PC-3 (cell line): Measurements from ENCODE around the gene CAMTA1. TPM values are rescaled to one million over a fixed set of nuclear protein-coding genes. Genes with fewer than 3 reads are reported as not detected.

Source experiments
- ATAC-seq: fragments of 200-7000 bp; cut with Tn5 transposase; 2 replicates; pipeline ENCODE4 v1.9.1; 2020; ENCODE audit warnings: mild to moderate bottlenecking, moderate library complexity
- BruUV-seq: library from RNA; stranded (reverse); fragments of 400-500 nt; replicated peaks from 2 replicates; lab custom pipeline; 2021; lab: Mats Ljungman, UMichigan
- CTCF ChIA-PET: fragments of 300-600 bp; sonication (Branson Sonifier 250); formaldehyde crosslinking; loops from one replicate; lab custom pipeline; 2022; ENCODE audit warnings: antibody characterized with exemption; lab: Charles Lee
- POLR2A ChIA-PET: fragments of 300-600 bp; sonication (Branson Sonifier 250); formaldehyde crosslinking; loops from one replicate; lab custom pipeline; 2022; ENCODE audit warnings: antibody characterized with exemption; ENCODE audit not compliant: unreplicated experiment; lab: Charles Lee
- DNase-seq: peaks from one replicate; pipeline ENCODE4 v3.0.0-alpha.2; 2015
- H2AFZ ChIP-seq: fragments of 300-600 bp; sonication (generic); 2 replicates; pipeline ENCODE4 v1.6.0; 2016; ENCODE audit warnings: antibody characterized with exemption, low read length
- H3F3A ChIP-seq: fragments of 300-600 bp; sonication (generic); one replicate; pipeline ENCODE4 v1.6.0; 2017; ENCODE audit warnings: antibody characterized with exemption, low read length, control low read depth, mild to moderate bottlenecking; ENCODE audit not compliant: unreplicated experiment
- H3K27ac ChIP-seq: fragments of 300-600 bp; sonication (generic); 2 replicates; pipeline ENCODE4 v1.5.1; 2016; ENCODE audit warnings: mild to moderate bottlenecking, low read length
- H3K27me3 ChIP-seq: fragments of 300-600 bp; sonication (generic); 2 replicates; pipeline ENCODE4 v1.6.1; 2016; ENCODE audit warnings: low read length, mixed read lengths
- H3K36me3 ChIP-seq: fragments of 300-600 bp; sonication (generic); 2 replicates; pipeline ENCODE4 v1.6.1; 2016; ENCODE audit warnings: low read depth, mixed run types, low read length, mixed read lengths
- H3K4me1 ChIP-seq: fragments of 300-600 bp; sonication (generic); 2 replicates; pipeline ENCODE4 v1.5.1; 2016; ENCODE audit warnings: low read length; ENCODE audit not compliant: insufficient read depth
- H3K4me2 ChIP-seq: fragments of 300-600 bp; sonication (generic); 2 replicates; pipeline ENCODE4 v1.6.0; 2016; ENCODE audit warnings: low read length
- H3K4me3 ChIP-seq: fragments of 300-600 bp; sonication (generic); 2 replicates; pipeline ENCODE4 v1.5.1; 2016; ENCODE audit warnings: mild to moderate bottlenecking, low read length, mixed read lengths
- H3K79me2 ChIP-seq: fragments of 300-600 bp; sonication (generic); 2 replicates; pipeline ENCODE4 v1.6.1; 2017; ENCODE audit warnings: low read length, mixed read lengths
- H3K9ac ChIP-seq: fragments of 300-600 bp; sonication (generic); 2 replicates; pipeline ENCODE4 v1.6.0; 2016; ENCODE audit warnings: mild to moderate bottlenecking, low read length
- H3K9me2 ChIP-seq: fragments of 300-600 bp; sonication (generic); replicated peaks from 2 replicates; pipeline ENCODE4 v1.6.1; 2016; ENCODE audit warnings: mixed run types, low read length, mixed read lengths
- H3K9me3 ChIP-seq: fragments of 300-600 bp; sonication (generic); 2 replicates; pipeline ENCODE4 v1.6.1; 2016; ENCODE audit warnings: low read length, mixed read lengths
- H4K20me1 ChIP-seq: fragments of 300-600 bp; sonication (generic); 2 replicates; pipeline ENCODE4 v1.6.1; 2016; ENCODE audit warnings: low read length, mixed read lengths
- EZH2 ChIP-seq: fragments of 300-600 bp; sonication (generic); IDR thresholded peaks from one replicate; pipeline ENCODE4 v1.6.1; 2017; ENCODE audit warnings: antibody characterized with exemption, mild to moderate bottlenecking, low read length; ENCODE audit not compliant: unreplicated experiment
- EZH2phosphoT487 ChIP-seq: fragments of 300-600 bp; sonication (generic); IDR thresholded peaks from 2 replicates; pipeline ENCODE4 v1.6.1; 2018; ENCODE audit warnings: mild to moderate bottlenecking, antibody characterized with exemption, low read length, borderline replicate concordance
- intact Hi-C: fragments of 100-400 bp; cut with micrococcal nuclease; formaldehyde crosslinking; loops from 2 replicates; pipeline ENCODE4 v1.9.0; 2023
- total RNA-seq: library from RNA; depleted of rRNA; stranded (reverse); fragments of >200 nt; gene quantifications from 2 replicates; pipeline ENCODE4 v1.2.3, GENCODE V29; 2014
- TF ChIP-seq, protein P1 (sequence below): fragments of 300-600 bp; sonication (generic); conservative IDR thresholded peaks from 2 replicates; pipeline ENCODE4 v1.5.1; 2017; ENCODE audit warnings: antibody characterized with exemption, low read depth, mild to moderate bottlenecking, low read length

Gene CAMTA1
- total RNA-seq, 1 experiment from 2014 or later = 40.8 TPM

DNA sequence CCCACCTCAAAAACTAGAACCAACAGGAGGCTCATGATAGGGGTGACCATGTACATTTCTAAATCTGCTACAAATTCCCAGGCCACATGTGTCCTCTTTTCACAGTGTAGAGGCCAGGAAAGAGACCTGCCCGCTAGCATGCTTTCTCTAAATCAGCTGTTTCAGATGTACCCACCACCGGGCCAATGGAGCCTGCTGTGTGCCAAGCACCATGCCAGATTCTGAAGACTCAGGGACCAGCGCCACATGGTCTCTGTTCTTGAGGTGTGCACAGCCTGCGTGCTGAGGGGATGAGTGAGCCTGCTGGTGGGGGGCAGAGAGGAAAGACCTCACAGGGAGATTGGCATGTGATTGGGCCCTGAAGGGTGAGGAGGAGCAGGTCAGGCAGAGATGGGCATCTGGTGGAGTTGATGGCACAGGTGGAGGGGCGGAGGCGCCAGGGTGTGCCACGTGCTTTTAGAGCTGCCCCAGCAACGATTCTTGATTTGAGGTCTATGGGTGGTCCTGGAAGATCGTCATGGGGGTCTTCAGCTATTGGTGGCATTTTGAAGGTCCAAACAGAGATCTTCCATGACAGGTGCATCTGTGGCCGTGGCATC lies 500.7 kb downstream of the CAMTA1 start:
- Histone ChIP-seq H4K20me1 (no peaks in the 10 kb centered on the region), H3K4me2 (no peak overlapping the region), H3F3A (no peaks in the 10 kb centered on the region), H3K79me2 (no peaks in the 10 kb centered on the region), H3K36me3 (no peaks in the 10 kb centered on the region), H2AFZ (no peak overlapping the region), H3K9me2 (no peaks in the 10 kb centered on the region), H3K27ac (no peak overlapping the region), H3K9ac (no peak overlapping the region), H3K27me3 (0 out of 2 replicates have a peak, but pooled peaks cover 4% of the 10 kb centered on the region), H3K4me3 (no peak overlapping the region), H3K9me3 (no peaks in the 10 kb centered on the region), H3K4me1 (no peaks in the 10 kb centered on the region)
- TF ChIP-seq EZH2 (no peak), EZH2phosphoT487 (no peak)
- TF ChIP-seq, protein P1, sequence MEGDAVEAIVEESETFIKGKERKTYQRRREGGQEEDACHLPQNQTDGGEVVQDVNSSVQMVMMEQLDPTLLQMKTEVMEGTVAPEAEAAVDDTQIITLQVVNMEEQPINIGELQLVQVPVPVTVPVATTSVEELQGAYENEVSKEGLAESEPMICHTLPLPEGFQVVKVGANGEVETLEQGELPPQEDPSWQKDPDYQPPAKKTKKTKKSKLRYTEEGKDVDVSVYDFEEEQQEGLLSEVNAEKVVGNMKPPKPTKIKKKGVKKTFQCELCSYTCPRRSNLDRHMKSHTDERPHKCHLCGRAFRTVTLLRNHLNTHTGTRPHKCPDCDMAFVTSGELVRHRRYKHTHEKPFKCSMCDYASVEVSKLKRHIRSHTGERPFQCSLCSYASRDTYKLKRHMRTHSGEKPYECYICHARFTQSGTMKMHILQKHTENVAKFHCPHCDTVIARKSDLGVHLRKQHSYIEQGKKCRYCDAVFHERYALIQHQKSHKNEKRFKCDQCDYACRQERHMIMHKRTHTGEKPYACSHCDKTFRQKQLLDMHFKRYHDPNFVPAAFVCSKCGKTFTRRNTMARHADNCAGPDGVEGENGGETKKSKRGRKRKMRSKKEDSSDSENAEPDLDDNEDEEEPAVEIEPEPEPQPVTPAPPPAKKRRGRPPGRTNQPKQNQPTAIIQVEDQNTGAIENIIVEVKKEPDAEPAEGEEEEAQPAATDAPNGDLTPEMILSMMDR = no peak
- DNase-seq = no peak
- no peak for ATAC-seq
- ChIA-PET CTCF (no interaction called here), POLR2A (no interaction called here)
- BruUV-seq = no TSS peak
- intact Hi-C loops = no loop called here

GRCh38 chr1:7287013-7287412 lies 501.8 kb downstream of the CAMTA1 start:
- Histone ChIP-seq H3K9me3 (no peaks in the 10 kb centered on the region), H3K79me2 (no peaks in the 10 kb centered on the region), H3K9me2 (no peaks in the 10 kb centered on the region), H3K27ac (no peak overlapping the region), H2AFZ (no peak overlapping the region), H3F3A (no peaks in the 10 kb centered on the region), H3K9ac (no peak overlapping the region), H3K4me2 (no peak overlapping the region), H3K36me3 (no peaks in the 10 kb centered on the region), H3K4me3 (no peak overlapping the region), H3K27me3 (peaks cover 4% of the 10 kb centered on the region; the same call in 1 of the 2 replicates), H4K20me1 (no peaks in the 10 kb centered on the region), H3K4me1 (no peaks in the 10 kb centered on the region)
- intact Hi-C loops = no loop called here
- CTCF ChIA-PET = no interaction called here
- POLR2A ChIA-PET = no interaction called here
- ATAC-seq (no peak), DNase-seq (no peak)
- BruUV-seq = no TSS peak
- TF ChIP-seq EZH2phosphoT487 (no peak), EZH2 (no peak)
- TF ChIP-seq, protein P1 = no peak

GRCh38 chr1:7288992-7289391 lies 503.7 kb downstream of the CAMTA1 start:
- Histone ChIP-seq H4K20me1 (no peaks in the 10 kb centered on the region), H3K9me2 (no peaks in the 10 kb centered on the region), H3K27me3 (peaks cover 20% of the 10 kb centered on the region), H3K9me3 (no peaks in the 10 kb centered on the region), H3K27ac (no peak overlapping the region), H3F3A (no peaks in the 10 kb centered on the region), H3K36me3 (no peaks in the 10 kb centered on the region), H3K4me2 (no peak overlapping the region), H3K9ac (no peak overlapping the region), H3K79me2 (no peaks in the 10 kb centered on the region), H2AFZ (no peak overlapping the region), H3K4me1 (no peaks in the 10 kb centered on the region), H3K4me3 (no peak overlapping the region)
- ChIA-PET CTCF (no interaction called here), POLR2A (no interaction called here)
- intact Hi-C loops = no loop called here
- DNase-seq = no peak
- TF ChIP-seq, protein P1 = no peak
- TF ChIP-seq EZH2 (no peak), EZH2phosphoT487 (no peak)
- BruUV-seq = no TSS peak
- ATAC-seq = no peak
